Measurements from ENCODE around the gene CPLX4. TPM values are rescaled to one million over a fixed set of nuclear protein-coding genes. Genes with fewer than 3 reads are reported as not detected.

The CPLX4 gene
- total RNA-seq, 2 donors from 2014 or later = not detected

DNA sequence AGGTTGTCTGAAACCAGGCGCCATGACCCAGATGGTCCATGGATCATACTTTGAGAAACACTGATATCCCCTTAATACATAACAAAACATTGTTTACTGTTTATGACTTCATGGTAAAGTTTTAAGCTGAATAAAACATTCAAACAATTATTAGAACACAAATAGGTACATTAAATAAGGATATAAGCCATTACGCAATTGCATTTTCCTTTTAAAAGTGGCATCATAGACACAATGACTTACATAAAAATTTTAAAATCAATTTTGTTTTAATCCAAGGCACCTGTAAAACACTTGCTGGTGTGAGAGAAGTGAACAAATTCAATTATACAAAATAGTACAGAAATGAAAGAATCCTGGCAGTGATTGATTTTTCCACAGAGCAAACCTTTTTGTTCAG lies 10.2 kb upstream of the CPLX4 start:
- Histone ChIP-seq H3K27me3 (no peaks in the 10 kb centered on the region), H3K9me3 (no peaks in the 10 kb centered on the region), H3K36me3 (replicated peaks in 1 of 2; ENCODE audit: insufficient read depth in 1 of 2, low read depth in 2 of 2) (peaks cover 11 to 37% of the 10 kb centered on the region in 2 donors), H3K4me3 (no peak overlapping the region), H3K4me1 (no peaks in the 10 kb centered on the region), H3K27ac (no peak overlapping the region)
- intact Hi-C loops (cut with DNase I) = no loop called here
- 97 to 98% methylated on average over 2 of the region's 2 CpGs for WGBS, 2 donors
- ATAC-seq = no peak
- TF ChIP-seq, protein P1, sequence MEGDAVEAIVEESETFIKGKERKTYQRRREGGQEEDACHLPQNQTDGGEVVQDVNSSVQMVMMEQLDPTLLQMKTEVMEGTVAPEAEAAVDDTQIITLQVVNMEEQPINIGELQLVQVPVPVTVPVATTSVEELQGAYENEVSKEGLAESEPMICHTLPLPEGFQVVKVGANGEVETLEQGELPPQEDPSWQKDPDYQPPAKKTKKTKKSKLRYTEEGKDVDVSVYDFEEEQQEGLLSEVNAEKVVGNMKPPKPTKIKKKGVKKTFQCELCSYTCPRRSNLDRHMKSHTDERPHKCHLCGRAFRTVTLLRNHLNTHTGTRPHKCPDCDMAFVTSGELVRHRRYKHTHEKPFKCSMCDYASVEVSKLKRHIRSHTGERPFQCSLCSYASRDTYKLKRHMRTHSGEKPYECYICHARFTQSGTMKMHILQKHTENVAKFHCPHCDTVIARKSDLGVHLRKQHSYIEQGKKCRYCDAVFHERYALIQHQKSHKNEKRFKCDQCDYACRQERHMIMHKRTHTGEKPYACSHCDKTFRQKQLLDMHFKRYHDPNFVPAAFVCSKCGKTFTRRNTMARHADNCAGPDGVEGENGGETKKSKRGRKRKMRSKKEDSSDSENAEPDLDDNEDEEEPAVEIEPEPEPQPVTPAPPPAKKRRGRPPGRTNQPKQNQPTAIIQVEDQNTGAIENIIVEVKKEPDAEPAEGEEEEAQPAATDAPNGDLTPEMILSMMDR (IDR thresholded peaks at IDR 0.05) = no peak
- TF ChIP-seq POLR2A (IDR thresholded peaks at IDR 0.05) = no peak
- DNase-seq = no peak

DNA sequence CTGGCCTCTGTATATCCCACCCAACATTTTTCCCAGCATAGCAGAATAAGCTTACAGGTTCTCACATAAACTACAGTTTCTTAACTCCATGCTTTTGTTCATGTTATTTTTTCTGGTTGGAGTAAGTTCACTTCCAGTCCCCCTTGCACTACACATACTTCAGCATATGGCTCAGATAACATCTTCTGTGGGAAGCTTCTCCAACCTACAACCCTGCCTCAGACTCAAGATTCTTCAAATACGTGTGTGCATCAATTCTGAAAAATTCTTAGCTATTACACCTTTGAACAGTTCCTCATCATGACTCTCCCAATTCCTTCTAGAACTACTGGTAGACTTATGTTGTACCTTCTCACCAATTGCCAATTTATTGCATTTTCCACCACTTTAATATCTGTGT lies 7.5 kb upstream of the CPLX4 start:
- H3K27ac ChIP-seq = no peak overlapping the region
- H3K4me3 ChIP-seq = no peak overlapping the region
- no peaks in the 10 kb centered on the region for H3K27me3 ChIP-seq
- no peaks in the 10 kb centered on the region for H3K4me1 ChIP-seq
- TF ChIP-seq, protein P1 (IDR thresholded peaks at IDR 0.05) = no peak
- TF ChIP-seq POLR2A (IDR thresholded peaks at IDR 0.05) = no peak
- DNase-seq (no peak), ATAC-seq (no peak)
- H3K36me3 ChIP-seq (replicated peaks in 1 of 2; ENCODE audit: insufficient read depth in 1 of 2, low read depth in 2 of 2) = peaks cover 11 to 23% of the 10 kb centered on the region in 2 donors
- intact Hi-C loops (cut with DNase I) = no loop called here
- H3K9me3 ChIP-seq = no peaks in the 10 kb centered on the region
- WGBS, 2 donors = 85 to 100% methylated on average over 1 of the region's 1 CpG

DNA sequence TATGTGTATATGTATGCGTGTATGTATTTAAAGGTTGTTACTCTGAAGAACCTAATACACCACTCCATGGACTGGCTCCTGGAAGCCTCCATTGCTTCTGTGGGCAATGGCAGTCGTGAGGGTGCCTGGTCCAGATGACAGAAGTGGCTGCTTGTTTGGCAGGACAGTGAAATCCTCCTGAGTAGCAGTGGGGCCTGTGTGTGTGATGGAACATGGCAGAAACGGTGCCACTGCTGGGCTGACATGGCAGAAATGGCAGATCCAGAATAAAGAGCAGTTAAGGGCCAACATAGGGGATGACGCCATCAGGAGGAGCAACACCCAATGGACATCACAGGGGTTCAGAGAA lies 6.1 kb upstream of the CPLX4 start:
- Histone ChIP-seq H3K27me3 (no peaks in the 10 kb centered on the region), H3K36me3 (replicated peaks in 1 of 2; ENCODE audit: insufficient read depth in 1 of 2, low read depth in 2 of 2) (peaks cover 11 to 15% of the 10 kb centered on the region in 2 donors), H3K4me3 (no peak overlapping the region), H3K4me1 (no peaks in the 10 kb centered on the region), H3K27ac (no peak overlapping the region), H3K9me3 (no peaks in the 10 kb centered on the region)
- no peak for ATAC-seq
- DNase-seq = no peak
- 92 to 93% methylated on average over 4 of the region's 4 CpGs for WGBS, 2 donors
- intact Hi-C loops (cut with DNase I) = no loop called here
- TF ChIP-seq, protein P1 (IDR thresholded peaks at IDR 0.05) = no peak
- no peak for TF ChIP-seq POLR2A (IDR thresholded peaks at IDR 0.05)

DNA sequence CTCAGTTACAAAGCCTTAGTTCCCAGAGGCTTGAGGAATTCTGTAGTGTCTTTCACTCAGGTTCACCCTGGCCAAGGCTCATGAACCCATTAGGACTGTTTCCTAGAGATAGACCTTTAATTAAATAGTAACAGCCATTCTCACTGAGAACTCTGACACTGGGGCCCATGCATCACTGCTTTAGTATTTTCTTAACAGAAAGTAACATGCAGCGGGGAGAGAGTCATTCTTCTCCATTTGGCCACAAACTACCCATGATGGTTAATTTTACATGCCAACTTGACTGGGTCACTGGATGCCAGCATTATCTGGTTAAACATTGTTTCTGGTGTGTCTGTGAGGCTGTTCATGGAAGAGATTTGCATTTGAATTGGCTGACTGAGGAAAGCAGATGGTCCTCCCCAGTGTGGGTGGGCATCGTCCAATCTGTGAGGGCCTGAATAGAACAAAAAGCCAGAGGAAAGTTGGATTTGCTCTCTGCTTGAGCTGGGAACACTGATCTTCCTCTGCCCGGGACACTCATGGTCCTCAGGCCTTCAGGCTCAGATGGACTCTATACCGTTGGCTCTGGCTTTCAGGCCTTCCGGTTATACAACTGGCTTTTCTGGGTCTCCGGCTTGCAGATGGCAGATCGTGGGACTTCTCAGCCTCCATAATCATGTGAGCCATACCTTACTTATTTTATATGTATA lies 5.6 kb upstream of the CPLX4 start:
- intact Hi-C loops (cut with DNase I) = no loop called here
- ATAC-seq = no peak
- H3K4me1 ChIP-seq = no peaks in the 10 kb centered on the region
- H3K27ac ChIP-seq = no peak overlapping the region
- H3K4me3 ChIP-seq = no peak overlapping the region
- WGBS, 2 donors = 89 to 98% methylated on average over 7 of the region's 7 CpGs
- H3K36me3 ChIP-seq (replicated peaks in 1 of 2; ENCODE audit: insufficient read depth in 1 of 2, low read depth in 2 of 2) = peaks cover 11 to 15% of the 10 kb centered on the region in 2 donors
- DNase-seq = no peak
- no peaks in the 10 kb centered on the region for H3K27me3 ChIP-seq
- no peak for TF ChIP-seq POLR2A (IDR thresholded peaks at IDR 0.05)
- TF ChIP-seq, protein P1 (IDR thresholded peaks at IDR 0.05) = no peak
- no peaks in the 10 kb centered on the region for H3K9me3 ChIP-seq

DNA sequence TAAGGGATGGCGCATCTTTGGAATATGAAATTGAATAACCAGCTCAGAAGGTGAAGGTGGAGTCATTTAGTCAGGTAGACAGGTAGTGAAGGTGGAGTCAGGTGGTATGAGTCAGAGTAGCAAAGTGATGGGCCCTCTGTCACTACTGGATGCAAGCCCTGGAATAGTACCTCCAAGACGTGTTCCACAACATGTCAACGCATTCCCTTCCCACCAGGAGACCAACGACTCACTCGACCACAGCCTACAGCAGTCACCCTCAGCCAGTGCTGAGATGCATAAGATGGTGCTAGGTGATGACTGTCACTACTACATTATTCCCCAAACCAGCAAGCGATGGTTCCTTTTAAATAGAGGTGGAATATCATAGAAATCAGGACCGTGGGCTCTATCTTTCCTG lies 6.8 kb downstream of the CPLX4 start:
- WGBS, 2 donors = 78 to 82% methylated on average over 7 of the region's 7 CpGs
- Histone ChIP-seq H3K4me1 (peaks cover 13% of the 10 kb centered on the region), H3K27ac (no peak overlapping the region), H3K36me3 (replicated peaks in 1 of 2; ENCODE audit: insufficient read depth in 1 of 2, low read depth in 2 of 2) (no peaks in the 10 kb centered on the region), H3K4me3 (no peak overlapping the region), H3K27me3 (peaks cover 0 to 7% of the 10 kb centered on the region in 2 donors), H3K9me3 (no peaks in the 10 kb centered on the region)
- DNase-seq = no peak
- intact Hi-C loops (cut with DNase I) = no loop called here
- ATAC-seq = no peak
- TF ChIP-seq POLR2A (IDR thresholded peaks at IDR 0.05) = no peak
- TF ChIP-seq, protein P1 (IDR thresholded peaks at IDR 0.05) = no peak
